NCI-H82 treated with DMSO at 0.1 percent for 48 hours (cell line): ENCODE measurements around the gene NEK3.
A peak's percentile ranks its signal among the peaks of the same experiment; 100 is the strongest.
"Not testable (repeated sequence)": the region's sequence is repeated elsewhere in the genome, so short reads cannot be mapped to it uniquely, and the experiment has no call there.

ENCODE experiments used
- DNase-seq: peaks from one replicate; lab custom pipeline; 2025; ENCODE audit not compliant: unreplicated experiment; lab: John Stamatoyannopoulos, UW

The NEK3 gene, protein sequence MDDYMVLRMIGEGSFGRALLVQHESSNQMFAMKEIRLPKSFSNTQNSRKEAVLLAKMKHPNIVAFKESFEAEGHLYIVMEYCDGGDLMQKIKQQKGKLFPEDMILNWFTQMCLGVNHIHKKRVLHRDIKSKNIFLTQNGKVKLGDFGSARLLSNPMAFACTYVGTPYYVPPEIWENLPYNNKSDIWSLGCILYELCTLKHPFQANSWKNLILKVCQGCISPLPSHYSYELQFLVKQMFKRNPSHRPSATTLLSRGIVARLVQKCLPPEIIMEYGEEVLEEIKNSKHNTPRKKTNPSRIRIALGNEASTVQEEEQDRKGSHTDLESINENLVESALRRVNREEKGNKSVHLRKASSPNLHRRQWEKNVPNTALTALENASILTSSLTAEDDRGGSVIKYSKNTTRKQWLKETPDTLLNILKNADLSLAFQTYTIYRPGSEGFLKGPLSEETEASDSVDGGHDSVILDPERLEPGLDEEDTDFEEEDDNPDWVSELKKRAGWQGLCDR

DNA sequence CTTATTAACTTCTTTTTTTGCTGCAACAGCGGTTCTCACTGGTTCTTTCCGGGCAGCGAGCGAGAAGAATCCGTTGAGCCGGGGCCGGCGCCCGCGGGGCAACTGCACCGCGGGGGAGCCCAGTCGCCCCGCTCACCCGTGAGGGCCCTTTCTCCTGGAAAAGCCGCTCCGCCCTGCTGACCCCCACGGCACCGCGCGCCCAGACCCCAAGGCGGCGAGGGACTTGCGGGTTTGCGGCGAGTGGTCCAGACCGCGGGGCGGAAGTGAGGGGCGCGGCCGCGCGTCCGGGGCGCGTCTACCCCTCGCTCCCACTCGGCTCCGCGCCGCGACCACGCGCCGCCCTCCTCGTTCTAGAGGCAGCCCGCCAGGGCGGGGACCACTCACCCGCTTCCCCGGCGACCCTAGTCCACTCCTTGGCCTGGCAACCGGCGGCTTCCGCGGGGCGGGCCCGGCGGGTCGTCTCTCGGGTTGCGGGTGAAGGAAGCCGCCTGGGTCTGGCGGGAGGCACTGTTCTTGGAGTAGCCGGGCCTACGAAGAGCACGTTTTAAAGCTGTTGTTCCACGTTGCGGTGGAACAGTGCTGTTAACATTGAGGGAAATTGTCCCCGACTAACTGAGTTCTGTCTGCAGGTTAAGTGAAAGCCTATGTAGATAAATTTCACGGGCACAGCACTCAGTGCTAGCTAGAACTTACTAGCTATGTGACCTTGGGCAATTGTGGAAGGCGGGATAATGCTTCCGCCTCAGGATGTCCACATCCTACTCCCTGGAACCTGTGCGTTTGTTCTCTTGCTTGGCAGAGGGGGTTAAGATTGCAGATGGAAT is at the start of gene NEK3:
NEK3 (minus strand) TSS at position 439 of the 824 bp plus-strand sequence. CDS start 3,406 bp downstream, outside the sequence.
- DNase-seq, result peak; percentile 80

DNA sequence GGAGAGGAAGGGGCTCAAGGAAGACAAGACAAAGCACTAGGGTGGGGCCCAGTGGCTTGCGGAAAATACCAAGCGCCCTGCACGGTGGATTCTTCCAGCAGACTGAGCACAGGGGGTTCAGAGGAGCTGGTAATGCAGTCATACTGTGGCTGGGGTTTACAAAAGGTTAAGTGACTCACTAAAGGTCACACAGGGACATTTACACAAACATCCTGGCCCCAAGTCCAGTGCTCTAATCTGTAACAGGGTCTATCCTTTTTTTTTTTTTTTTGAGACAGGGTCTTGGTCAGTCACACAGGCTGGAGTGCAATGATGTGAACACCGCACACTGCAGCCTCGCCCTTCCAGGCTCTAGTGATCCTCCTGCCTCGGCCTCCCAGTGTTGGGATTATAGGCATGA is 49.0 kb upstream of the NEK3 start:
- not testable (repeated sequence) for DNase-seq

DNA sequence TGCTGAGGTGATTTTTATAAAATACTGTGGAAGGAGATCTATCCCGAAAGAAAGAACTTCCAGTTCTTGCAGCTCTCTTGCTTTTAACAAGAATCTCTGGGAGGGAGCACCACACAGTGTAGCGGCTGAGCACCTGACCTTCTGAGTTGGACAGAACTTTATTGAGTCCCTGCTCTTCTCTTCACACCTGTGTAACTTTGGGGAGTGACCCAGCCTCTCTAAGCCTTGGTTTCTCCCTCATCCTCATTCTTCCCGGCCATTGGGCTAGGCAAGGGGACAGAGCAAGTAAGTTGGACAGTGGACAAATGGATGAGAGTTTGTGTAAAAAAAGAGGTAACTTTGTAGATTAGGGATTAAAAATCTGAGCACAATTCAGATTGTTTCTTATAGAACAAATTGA is 48.5 kb upstream of the NEK3 start:
- not testable (repeated sequence) for DNase-seq

DNA sequence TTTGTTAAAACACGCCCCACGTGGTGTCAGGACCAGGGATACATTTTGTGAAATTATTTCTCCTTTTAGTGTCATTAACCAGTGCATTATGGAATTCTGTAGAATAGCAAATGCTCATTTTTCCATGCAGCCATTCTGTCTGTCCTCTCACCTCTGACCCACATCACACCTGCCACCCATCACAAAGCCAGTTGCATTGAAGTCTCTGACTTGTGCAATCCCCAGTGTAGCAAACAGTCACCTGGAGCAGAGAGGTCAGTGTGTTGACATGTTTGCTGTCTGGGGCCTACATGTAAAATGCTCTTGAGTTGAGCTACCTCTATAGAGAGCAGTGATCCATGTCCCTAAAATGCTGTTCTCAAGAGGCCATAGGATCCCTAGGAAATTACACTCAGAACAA is 47.9 kb upstream of the NEK3 start:
- not testable (repeated sequence) for DNase-seq

DNA sequence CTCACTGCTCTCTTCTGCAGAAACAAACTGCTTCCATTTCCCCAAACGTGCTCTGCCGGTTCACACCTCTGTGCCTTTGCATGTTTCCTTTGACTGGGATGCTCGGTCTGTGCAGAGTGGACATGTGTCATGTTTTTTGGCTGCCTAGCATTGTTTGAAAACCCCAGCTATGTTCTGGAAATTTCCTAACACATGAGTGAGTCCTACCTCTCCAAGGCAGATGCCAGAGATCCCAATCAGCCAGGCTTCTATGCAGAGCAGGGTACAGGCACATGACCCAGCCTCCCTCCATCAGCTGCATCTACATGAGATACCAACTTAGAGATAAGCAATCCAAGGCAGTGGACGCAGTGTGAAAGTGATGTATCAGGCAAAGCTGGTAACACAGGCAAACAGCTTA is 45.1 kb upstream of the NEK3 start:
- DNase-seq, result not testable (repeated sequence)

GRCh38 chr13:52203864-52204263 is 44.5 kb upstream of the NEK3 start:
- not testable (repeated sequence) for DNase-seq

- DNase-seq, result not testable (repeated sequence)
These were observed 43.1 kb upstream of the NEK3 start for GRCh38 chr13:52202506-52202905.

GRCh38 chr13:52201439-52202193 is 42.2 kb upstream of the NEK3 start:
- DNase-seq, result not testable (repeated sequence)

GRCh38 chr13:52195401-52195837 is 36.0 kb upstream of the NEK3 start:
- DNase-seq, result no peak

GRCh38 chr13:52194184-52194868 is 34.9 kb upstream of the NEK3 start:
- peak; percentile 68 for DNase-seq

GRCh38 chr13:52193587-52194183 is 34.3 kb upstream of the NEK3 start:
- not testable (repeated sequence) for DNase-seq

DNA sequence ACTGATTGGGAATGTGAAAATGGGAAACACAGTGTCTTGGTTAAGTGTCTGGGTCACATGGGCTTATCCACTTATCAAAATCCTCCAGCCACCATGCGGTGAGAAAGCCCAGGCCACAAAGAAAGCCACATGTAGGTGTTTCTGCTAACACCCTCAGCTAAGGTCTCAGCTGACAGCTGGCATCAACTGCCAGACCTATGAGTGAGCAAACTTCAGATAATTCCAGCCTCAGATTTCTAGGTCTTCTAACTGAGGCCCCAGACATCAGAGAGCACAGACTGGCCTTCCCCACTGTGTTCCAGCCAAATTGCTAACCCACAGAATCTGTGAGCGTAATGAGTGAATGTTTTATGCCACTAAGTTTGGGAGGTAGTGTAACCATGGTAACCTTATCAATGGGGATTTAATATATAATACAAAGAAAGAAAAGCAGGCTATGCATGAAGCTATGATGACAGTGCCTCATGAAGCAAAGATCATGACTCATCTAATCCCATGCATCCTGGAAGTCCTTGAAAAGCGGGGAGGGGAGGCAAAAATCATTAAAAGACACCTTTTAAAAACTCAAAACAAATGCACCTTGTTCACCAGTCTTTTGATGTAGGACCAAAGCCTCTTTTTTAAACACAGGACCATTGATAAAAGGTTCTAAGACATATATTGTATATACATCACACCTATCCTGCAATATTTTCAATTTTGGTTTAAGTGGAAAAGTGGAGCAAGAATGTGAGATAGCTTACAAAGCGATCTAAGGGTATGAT is 28.2 kb upstream of the NEK3 start:
- DNase-seq, result peak; percentile 82

DNA sequence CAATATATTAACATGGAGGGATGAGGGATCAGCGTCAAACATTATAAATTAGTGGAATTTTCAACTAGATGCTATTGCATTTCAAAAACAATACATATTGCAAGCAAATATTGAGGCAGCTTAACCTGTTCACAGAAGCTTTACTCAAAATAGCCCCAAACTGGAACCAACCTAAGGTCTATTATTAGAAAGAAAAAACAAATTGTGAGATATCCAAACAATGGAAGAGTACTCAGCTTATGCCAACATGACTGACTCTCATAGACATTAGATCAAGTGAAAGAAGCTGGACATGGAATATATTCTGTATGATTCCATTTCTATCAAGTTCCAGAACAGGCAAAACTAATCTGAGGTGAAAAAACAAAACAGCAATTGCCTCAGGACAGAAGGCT is 27.6 kb upstream of the NEK3 start:
- DNase-seq, result no peak

DNA sequence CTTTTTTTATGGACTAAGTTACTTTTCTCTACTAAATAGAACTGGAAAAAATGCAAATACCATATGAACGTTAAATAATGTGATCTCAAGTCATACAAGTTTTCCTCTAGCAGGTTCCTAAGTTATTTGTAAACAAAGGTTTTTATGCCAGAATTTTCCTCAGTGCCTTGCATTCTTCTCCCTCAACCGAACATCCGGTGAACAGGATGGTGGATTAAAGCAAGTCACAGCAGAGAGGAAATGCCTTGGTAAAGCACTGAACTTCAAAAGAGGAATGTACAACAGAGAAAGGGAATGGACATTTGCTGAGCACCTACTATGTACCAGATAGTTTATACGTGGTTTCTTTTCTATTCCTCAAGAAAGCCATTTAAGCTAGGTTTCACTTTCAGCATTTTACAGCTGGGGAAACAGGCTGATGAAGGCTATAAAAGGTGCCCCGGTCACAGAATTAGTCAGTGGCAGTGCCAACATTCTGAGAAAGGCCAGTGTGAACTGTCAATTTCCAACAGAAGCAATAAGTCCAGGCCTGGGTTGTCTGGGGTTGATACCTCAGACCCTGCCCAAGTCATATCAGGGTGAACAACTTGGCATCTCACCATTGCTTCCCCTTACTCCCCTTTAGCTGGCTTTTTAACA is 22.0 kb upstream of the NEK3 start:
- not testable (repeated sequence) for DNase-seq

DNA sequence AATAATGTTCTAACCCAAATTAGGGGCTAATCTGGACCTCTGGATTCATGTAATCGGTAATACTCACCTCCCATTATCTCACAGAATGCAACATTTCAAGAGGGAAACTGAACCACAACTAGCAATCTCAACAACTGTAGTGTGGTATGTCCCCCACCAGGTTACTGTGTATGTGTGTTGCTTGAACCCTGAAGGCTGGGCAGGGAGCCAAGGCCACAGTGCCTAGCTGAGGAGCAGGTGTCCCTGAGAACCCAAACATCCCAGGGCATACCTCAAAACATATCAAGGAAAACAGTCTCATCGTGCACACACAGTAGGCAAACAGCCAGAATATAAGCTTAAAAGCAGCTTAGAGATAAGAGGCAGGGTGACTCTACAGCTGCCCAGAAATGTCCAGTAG is 20.5 kb upstream of the NEK3 start:
- DNase-seq, result no peak

DNA sequence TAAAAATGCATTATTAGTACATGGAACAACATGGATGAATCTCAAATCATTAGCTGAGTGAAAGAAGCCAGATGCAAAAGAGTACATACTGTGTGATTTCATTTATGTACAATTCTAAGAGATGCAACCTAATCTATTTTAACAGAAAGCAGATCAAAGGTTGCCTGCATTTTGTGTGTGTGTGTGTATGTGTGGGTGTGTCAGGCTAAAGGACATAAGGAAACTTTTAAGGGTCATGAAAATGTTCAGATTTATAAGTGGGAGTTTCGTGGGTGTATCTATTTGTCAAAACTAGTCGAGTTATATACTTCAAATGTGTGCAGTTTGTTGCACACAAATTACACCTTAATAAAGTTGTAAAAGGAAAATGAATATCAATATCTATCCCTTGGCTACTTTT is 17.9 kb upstream of the NEK3 start:
- DNase-seq, result no peak

DNA sequence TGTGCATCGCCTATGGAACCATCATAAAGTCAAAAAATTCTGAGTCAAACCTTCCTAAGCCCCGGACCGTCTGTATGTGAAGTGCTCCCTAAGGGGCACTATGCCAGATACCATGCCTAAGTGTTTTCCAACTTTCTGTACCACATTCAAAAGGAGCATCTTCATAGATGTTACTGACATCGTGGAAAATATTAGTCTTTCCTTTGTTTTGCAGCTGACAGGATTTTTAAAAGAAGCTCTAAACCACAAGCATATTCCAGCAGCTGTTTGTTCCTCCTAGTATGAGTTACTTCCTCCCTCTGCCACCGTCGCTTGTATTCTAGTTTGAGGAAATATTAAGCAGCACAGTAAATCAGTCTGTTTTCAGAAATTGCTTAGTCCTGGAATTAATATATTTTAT is 14.6 kb upstream of the NEK3 start:
- DNase-seq, result not testable (repeated sequence)

- DNase-seq, result no peak
These were observed 14.0 kb upstream of the NEK3 start for GRCh38 chr13:52173373-52173772.

DNA sequence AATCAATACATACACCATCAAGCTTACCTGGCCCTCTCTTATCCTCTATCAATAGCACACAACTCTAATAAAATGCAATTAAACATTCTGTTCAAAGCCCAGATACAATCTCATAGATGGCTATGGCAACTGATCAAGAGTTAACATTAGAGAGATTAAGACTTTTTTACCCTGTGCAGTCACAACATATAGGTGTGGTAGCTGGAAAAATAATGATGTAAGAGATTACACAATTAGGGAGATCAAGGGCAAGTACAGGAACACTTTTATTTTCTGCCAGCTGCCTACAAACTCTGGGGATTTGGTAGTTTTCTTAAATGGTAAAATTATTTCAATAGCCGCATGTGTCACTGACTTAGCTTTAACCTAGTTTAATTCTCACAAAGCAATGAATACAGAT is 12.3 kb upstream of the NEK3 start:
- not testable (repeated sequence) for DNase-seq
